Measurements from ENCODE around the gene PHACTR3.

GRCh38 chr20:59587570-59587969 is 16.8 kb upstream of the PHACTR3 start:
- no peak for TF ChIP-seq EGR1 (IDR thresholded peaks at IDR 0.05; ENCODE audit: low read depth in 2 of 2)
- no peak for TF ChIP-seq MAX (IDR thresholded peaks at IDR 0.05)
- TF ChIP-seq FOXA1 (IDR thresholded peaks at IDR 0.05) = no peak
- TF ChIP-seq CTCF (IDR thresholded peaks at IDR 0.05; ENCODE audit: low read depth, low read length, missing input control) = no peak
- TF ChIP-seq TAF1 (conservative IDR thresholded peaks at IDR 0.05) = no peak
- TF ChIP-seq YY1 (IDR thresholded peaks at IDR 0.05) = no peak
- TF ChIP-seq SP1 (IDR thresholded peaks at IDR 0.05) = no peak
- TF ChIP-seq JUND (IDR thresholded peaks at IDR 0.05) = no peak
- no peak for TF ChIP-seq HNF4A (conservative IDR thresholded peaks at IDR 0.05)

Measured in liver (tissue), 3 donors.